OCI-LY1 (cell line): ENCODE measurements around the gene ACSL6.

ENCODE experiments used
- H2AFZ ChIP-seq: fragments of 200-600 bp; sonication (generic), shearing (Covaris generic); 2 replicates; pipeline ENCODE4 v1.6.0; 2014; ENCODE audit warnings: antibody characterized with exemption, mild to moderate bottlenecking, low read length
- H3F3A ChIP-seq: fragments of 200-600 bp; sonication (generic), shearing (Covaris generic); 2 replicates; pipeline ENCODE4 v1.6.0; 2014; ENCODE audit warnings: mild to moderate bottlenecking, antibody characterized with exemption, low read length, moderate library complexity; ENCODE audit not compliant: insufficient read depth
- H3K27ac ChIP-seq: fragments of 200-600 bp; sonication (generic); 2 replicates; pipeline ENCODE4 v1.5.1; 2014; ENCODE audit warnings: low read length, mixed run types, mild to moderate bottlenecking, low read depth; ENCODE audit not compliant: poor library complexity, severe bottlenecking
- H3K27me3 ChIP-seq: fragments of 200-600 bp; sonication (generic); 2 replicates; pipeline ENCODE4 v1.6.0; 2014; ENCODE audit warnings: antibody characterized with exemption, mild to moderate bottlenecking, low read length, moderate library complexity; ENCODE audit not compliant: insufficient read depth
- H3K36me3 ChIP-seq: fragments of 200-600 bp; sonication (generic); 2 replicates; pipeline ENCODE4 v1.6.1; 2014; ENCODE audit warnings: mild to moderate bottlenecking, antibody characterized with exemption, low read length, moderate library complexity, mixed read lengths; ENCODE audit not compliant: insufficient read depth
- H3K4me1 ChIP-seq: fragments of 200-600 bp; sonication (generic); 2 replicates; pipeline ENCODE4 v1.5.1; 2014; ENCODE audit warnings: mild to moderate bottlenecking, low read length, moderate library complexity; ENCODE audit not compliant: insufficient read depth, severe bottlenecking
- H3K4me2 ChIP-seq: fragments of 200-600 bp; sonication (generic), shearing (Covaris generic); 2 replicates; pipeline ENCODE4 v1.6.1; 2014; ENCODE audit warnings: low read length
- H3K4me3 ChIP-seq: fragments of 200-600 bp; sonication (generic); 2 replicates; pipeline ENCODE4 v1.5.1; 2014; ENCODE audit warnings: low read length, low read depth, mild to moderate bottlenecking, mixed read lengths; ENCODE audit not compliant: poor library complexity, severe bottlenecking
- H3K79me2 ChIP-seq: fragments of 200-600 bp; shearing (Covaris generic); 2 replicates; pipeline ENCODE4 v1.6.1; 2016; ENCODE audit warnings: mixed run types, low read length, mixed read lengths; ENCODE audit not compliant: insufficient read depth
- H3K9ac ChIP-seq: fragments of 200-600 bp; sonication (generic), shearing (Covaris generic); 2 replicates; pipeline ENCODE4 v1.6.1; 2014; ENCODE audit warnings: mild to moderate bottlenecking, low read length, mixed read lengths
- H3K9me2 ChIP-seq: fragments of 200-600 bp; sonication (generic), shearing (Covaris generic); 2 replicates; pipeline ENCODE4 v1.6.1; 2014; ENCODE audit warnings: low read depth, mild to moderate bottlenecking, low read length, mixed read lengths
- H3K9me3 ChIP-seq: fragments of 200-600 bp; shearing (Covaris generic); 2 replicates; pipeline ENCODE4 v1.6.1; 2014; ENCODE audit warnings: low read length, mixed read lengths
- H4K20me1 ChIP-seq: fragments of 200-600 bp; sonication (generic), shearing (Covaris generic); 2 replicates; pipeline ENCODE4 v1.6.0; 2016; ENCODE audit warnings: mild to moderate bottlenecking, low read length; ENCODE audit not compliant: insufficient read depth
- CTCF ChIP-seq: fragments of 200-600 bp; sonication (generic), shearing (Covaris generic); IDR thresholded peaks from 2 replicates; pipeline ENCODE4 v1.5.1; 2017; ENCODE audit warnings: mild to moderate bottlenecking, antibody characterized with exemption, low read length, moderate library complexity, mixed read lengths
- EZH2 ChIP-seq: fragments of 200-600 bp; sonication (generic), shearing (Covaris generic); IDR thresholded peaks from 2 replicates; pipeline ENCODE4 v1.8.0; 2017; ENCODE audit warnings: borderline replicate concordance, mixed run types, mild to moderate bottlenecking, antibody characterized with exemption, low read length, moderate library complexity, mixed read lengths

Gene ACSL6

GRCh38 chr5:131943916-131944315 is 67.5 kb downstream of the ACSL6 start:
- Histone ChIP-seq H3K79me2 (no peaks in the 10 kb centered on the region), H3K9ac (no peak overlapping the region), H3K9me3 (no peaks in the 10 kb centered on the region), H3K4me2 (no peak overlapping the region), H3F3A (no peaks in the 10 kb centered on the region), H4K20me1 (no peaks in the 10 kb centered on the region), H3K4me3 (no peak overlapping the region), H3K27ac (no peak overlapping the region), H3K36me3 (no peaks in the 10 kb centered on the region), H3K9me2 (no peaks in the 10 kb centered on the region), H3K27me3 (no peaks in the 10 kb centered on the region), H3K4me1 (no peaks in the 10 kb centered on the region), H2AFZ (no peak overlapping the region)
- TF ChIP-seq EZH2, result no peak
- no peak for TF ChIP-seq CTCF

GRCh38 chr5:131942016-131942415 is 69.4 kb downstream of the ACSL6 start:
- Histone ChIP-seq H3K9me3 (no peaks in the 10 kb centered on the region), H3K9me2 (no peaks in the 10 kb centered on the region), H3K27ac (no peak overlapping the region), H2AFZ (no peak overlapping the region), H4K20me1 (no peaks in the 10 kb centered on the region), H3F3A (no peaks in the 10 kb centered on the region), H3K4me2 (no peak overlapping the region), H3K4me1 (no peaks in the 10 kb centered on the region), H3K27me3 (no peaks in the 10 kb centered on the region), H3K4me3 (no peak overlapping the region), H3K79me2 (no peaks in the 10 kb centered on the region), H3K36me3 (no peaks in the 10 kb centered on the region), H3K9ac (no peak overlapping the region)
- no peak for TF ChIP-seq EZH2
- TF ChIP-seq CTCF, result no peak

GRCh38 chr5:131939690-131940345 is 71.6 kb downstream of the ACSL6 start:
- Histone ChIP-seq H3F3A (no peaks in the 10 kb centered on the region), H3K4me2 (no peak overlapping the region), H3K9me3 (no peaks in the 10 kb centered on the region), H2AFZ (no peak overlapping the region), H3K27me3 (no peaks in the 10 kb centered on the region), H3K27ac (no peak overlapping the region), H3K36me3 (no peaks in the 10 kb centered on the region), H3K4me1 (no peaks in the 10 kb centered on the region), H3K9ac (no peak overlapping the region), H3K9me2 (no peaks in the 10 kb centered on the region), H3K4me3 (no peak overlapping the region), H3K79me2 (no peaks in the 10 kb centered on the region), H4K20me1 (no peaks in the 10 kb centered on the region)
- TF ChIP-seq CTCF (no peak), EZH2 (no peak)
